Gastrocnemius medialis (tissue), 4 donors: Measurements from ENCODE around the gene ZBTB20.

Source experiments
- CTCF ChIP-seq, 5 experiments: fragments of 450-650 bp in 3 of 5; fragments of 200-600 bp in 2 of 5; sonication (generic) in 2 of 5; IDR thresholded peaks in 4 of 5; conservative IDR thresholded peaks in 1 of 5; 1 replicate in 4 of 5; 2 replicates in 1 of 5; pipeline ENCODE4 v1.5.1; 2016 to 2019; ENCODE audit warnings: antibody characterized with exemption in 5 of 5, mild to moderate bottlenecking in 3 of 5, moderate library complexity in 3 of 5
- POLR2A ChIP-seq, 2 donors: fragments of 450-650 bp; IDR thresholded peaks; one replicate each; pipeline ENCODE4 v1.6.1; 2017; ENCODE audit warnings: antibody characterized with exemption in 2 of 2, mild to moderate bottlenecking in 2 of 2, moderate library complexity in 2 of 2

- no peak for TF ChIP-seq CTCF (IDR thresholded peaks at IDR 0.05 in 4 of 5, conservative IDR thresholded peaks at IDR 0.05 in 1 of 5)
- TF ChIP-seq POLR2A (IDR thresholded peaks at IDR 0.05), result no peak
Measured at GRCh38 chr3:115156046-115156654, 9.1 kb upstream of the ZBTB20 start.
